A172 (cell line): ENCODE results near the gene CA5A. TPM values are rescaled to one million over a fixed set of nuclear protein-coding genes. Genes with fewer than 3 reads are reported as not detected.

Experiments used
- DNase-seq: peaks from one replicate; pipeline ENCODE4 v3.0.0-alpha.2; 2015; ENCODE audit warnings: low spot score
- total RNA-seq: library from RNA; depleted of rRNA; stranded (reverse); fragments of >200 nt; shearing (Covaris generic); gene quantifications from 2 replicates; pipeline ENCODE4 v1.2.3, GENCODE V29; 2014

The CA5A gene
- total RNA-seq, 1 experiment from 2014 or later = not detected

DNA sequence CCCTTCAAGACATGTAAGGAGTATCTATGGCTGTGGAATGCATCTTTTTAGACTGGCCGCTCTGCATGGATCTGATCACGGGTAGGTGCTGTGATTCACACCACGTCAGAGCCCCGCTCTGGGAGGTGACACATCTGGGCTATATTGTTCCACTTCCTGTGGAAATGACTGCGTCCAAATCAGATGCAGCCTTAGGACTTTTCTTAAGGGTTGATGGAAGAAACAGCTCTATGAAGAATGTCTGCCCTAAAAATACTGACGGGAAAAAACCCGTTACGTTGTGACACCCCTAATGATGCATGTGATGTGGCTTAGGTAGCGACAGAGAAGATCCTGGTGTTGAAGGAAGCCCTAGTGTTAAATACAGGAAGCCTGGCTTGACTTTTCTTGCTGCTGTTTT lies 27.1 kb upstream of the CA5A start:
- DNase-seq = peak; percentile 89

DNA sequence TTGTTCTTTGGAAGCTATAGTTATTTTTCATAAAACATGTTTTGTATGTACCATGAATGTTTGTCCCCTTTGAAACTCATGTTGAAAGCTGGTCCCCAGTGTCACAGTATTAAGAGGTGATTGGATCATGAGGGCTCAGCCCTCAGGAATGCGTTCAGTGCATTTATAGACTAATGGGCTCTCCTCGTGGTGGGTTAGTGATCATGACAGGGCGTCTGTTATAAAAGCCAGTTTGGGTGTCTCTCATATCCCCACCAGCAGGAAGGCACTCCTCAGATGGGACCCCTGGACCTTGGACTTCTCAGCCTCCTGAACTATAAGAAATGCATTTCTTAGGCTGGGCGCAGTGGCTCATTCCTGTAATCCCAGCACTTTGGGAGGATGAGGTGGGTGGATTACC lies 25.3 kb upstream of the CA5A start:
- DNase-seq = no peak

DNA sequence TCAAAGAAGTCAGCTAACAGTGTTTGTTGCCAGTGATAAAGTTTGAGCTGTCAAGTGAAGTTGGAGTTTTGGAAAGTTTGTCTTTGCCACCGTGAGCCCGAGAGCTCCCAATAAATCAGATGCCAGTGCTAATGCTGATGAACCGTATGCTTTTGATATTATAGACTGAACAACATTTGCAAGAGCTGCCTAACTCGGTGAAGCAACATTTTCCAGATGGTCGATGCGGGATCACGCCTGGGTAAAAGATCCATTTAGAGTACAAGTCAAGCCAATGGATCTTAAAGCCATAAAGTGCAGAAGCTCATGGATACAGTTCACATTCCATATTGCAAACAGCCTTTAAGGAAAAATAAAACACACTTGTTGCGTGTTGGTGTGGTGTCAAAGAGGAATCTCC lies 24.5 kb upstream of the CA5A start:
- DNase-seq = no peak

DNA sequence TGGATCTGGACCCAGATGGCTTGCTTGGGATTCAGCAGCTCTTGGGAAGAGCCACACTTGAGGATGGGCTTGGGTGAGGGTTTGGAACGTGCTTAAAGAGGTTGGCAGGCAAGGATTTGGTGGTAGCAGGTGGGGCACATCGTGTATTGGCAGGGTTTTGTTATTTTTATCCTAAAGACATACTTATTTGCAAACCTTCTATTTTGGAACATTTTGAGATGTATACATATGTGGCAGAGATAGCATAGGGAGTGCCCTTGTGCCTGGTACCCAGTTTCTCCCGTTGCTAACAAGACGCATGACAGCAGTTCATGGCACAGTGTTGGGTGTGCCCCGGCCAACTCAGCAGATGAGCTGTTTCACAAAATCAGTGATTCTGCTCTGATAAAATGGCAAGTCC lies 24.0 kb upstream of the CA5A start:
- DNase-seq = no peak

DNA sequence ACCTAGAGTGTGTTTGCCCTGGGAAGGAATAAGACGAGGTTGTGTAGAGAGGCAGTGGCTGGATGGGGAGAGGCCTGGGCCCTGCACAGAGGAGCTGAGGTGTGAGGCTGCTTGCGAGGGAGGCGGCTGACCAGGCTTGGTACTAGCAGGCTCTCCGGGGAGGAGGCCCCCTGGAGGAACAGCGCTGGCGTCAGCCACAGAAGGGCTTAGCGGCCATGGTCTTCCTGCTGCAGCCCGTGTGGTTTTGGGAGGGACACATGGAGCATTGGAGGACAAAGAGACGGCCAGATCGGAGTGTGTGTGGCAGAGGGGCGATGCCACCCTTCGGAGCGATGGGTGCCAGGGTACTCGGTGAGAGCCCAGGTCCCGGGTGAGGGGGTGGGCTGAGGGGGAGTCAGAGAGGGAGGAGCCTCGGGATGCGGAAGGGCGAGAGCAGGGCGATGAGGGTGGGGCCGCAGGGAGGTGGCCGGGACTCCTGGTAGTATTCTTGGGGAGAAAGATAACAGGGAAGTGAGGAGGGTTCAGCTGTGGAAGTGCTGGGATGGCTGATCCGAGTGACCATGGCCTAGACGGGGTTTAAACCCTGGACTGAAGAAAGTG lies 23.2 kb upstream of the CA5A start:
- DNase-seq = no peak

DNA sequence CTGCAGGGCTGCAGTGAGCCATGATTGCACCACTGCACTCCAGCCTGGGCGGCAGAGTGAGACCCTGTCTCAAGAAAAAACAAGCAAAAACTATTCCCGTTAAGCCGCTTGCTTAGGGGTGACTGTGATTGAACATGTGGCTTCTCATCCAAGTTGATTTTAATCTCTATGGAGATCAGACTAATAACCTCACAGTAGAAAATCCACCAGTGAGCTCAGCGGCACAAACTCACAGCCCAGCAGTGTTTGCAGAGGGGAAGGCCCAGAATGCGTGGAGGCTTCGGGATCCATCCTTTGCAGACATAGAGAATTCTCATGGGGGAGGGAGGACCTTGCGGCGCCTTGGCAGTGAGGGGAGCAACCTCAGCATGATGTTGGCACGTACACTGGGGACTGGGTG lies 22.3 kb upstream of the CA5A start:
- no peak for DNase-seq

DNA sequence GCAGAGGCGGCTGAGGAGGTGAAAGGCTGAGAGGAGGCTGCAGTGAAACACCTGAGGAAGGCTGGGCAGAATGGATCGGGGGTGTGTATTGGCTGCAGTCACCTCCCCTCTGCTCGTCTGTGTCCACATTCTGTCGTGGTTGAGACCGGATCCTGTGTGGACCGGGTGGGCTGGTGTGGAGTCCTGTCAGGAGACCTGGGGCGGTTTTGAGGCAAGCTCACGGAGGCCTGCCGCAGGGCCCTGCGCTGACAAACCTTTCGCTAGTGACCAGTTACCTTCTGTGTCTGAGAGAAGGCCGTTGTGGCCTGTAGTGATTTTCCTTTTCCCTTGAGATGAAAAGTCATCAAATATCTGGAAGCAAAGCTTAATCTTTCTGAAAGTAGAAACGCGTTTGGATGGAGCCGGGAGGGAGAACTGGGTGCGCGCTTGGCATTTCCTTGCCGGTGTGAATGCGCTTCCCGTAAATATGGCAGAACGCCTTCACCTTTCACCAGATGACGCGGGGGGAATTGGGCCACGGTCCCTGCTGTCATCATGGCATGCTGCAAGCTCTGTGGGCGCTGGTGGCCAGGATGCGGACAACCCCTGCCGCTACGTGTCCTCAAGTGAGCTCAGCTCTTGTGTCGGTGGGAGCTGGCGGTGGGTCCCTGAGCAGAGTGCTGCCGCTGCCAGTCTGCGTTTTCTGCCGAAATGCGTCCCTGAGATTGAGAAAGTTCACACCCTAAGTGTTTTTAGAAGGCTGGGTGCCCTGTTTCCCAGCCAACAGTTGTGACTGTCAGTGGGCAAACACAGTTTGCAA lies 21.2 kb upstream of the CA5A start:
- no peak for DNase-seq

DNA sequence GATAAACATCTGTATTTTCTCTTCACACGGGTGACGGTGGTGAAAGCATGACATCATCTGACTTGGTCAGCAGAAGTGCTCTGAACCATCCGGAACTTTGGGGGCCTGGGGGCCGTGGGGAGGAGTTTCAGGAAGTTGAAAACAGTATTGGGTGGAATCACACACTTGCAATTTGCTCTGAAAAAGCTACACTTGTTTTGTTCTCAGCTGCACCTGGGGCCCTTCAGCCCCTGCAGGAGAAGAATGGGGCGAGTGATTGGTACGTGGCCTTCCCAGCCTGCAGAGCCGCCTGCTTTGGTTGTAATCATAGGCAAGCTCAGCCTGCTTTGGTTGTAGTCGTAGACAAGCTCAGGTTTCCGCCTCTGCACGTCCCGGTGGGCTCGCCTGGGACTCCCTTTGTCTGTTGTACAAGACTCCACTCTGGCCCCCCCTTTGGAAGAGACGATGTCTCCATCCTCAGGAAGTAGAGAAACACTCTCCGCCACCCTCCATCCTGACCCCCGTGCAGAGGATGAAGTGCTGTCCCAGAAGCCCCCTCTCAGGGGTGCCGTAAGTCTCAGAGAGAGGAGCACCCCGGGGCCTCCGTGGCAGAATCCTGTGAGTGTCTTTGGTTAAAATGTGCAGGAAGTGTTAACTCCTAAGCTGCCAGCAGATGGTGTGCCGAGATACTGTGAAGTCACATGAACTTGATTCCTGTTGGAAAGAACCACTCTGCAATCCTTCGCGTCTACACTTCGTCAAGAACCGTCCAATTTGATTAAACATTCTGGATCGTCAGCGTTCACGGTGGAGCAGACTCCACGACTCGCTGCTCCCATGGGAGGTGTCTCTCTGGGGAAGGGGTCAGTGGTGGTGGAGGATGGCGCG lies 20.3 kb upstream of the CA5A start:
- DNase-seq = no peak

DNA sequence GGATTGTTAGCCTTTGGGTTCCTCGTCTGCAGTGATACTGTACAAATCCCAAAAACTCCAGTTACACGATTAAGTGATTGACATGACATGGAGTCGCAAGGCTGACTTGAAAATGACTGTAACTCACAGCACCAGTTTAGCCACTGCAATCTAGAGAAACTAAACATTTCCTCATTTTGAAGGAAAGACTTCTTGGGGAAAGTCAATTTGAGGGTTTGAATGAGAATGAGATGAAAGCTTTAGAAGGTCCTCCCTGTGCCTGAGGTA lies 19.7 kb upstream of the CA5A start:
- no peak for DNase-seq

DNA sequence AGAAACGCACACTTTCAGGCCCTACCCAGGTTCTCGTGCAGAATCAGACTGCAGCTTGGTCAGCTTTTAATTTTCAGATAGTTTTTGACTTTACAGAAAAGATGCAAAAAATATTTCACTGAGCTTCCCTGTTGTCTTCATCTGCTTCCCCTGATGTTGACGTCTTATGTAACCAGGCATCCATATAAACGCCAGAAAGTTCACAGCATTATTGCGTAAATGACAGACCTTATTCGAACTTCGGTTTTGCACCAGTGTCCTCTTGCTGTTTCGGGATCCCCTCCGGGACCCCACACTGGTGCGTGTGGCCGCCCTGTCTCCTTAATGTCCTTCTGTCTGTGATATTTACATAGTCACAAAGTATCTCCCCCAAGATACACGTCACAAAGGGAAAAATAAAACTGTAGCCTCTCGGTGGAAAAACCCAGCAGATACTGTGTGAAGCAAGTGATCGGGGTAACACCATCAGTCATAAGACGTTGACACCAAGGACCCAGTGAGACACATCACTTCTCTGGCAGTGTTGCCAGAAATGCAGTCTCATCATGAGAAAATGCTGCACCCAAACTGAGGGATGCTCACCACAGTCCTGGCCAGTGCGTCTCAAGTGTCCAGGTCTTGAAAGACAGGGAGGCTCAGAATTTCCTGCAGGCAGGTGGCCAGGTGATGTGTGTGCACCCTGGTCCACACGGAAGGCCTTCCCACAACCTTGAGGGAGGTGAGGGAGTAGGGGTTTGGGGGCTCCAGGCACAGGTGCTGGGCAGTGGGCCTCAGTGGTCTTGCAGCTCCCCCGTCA lies 19.2 kb upstream of the CA5A start:
- no peak for DNase-seq

DNA sequence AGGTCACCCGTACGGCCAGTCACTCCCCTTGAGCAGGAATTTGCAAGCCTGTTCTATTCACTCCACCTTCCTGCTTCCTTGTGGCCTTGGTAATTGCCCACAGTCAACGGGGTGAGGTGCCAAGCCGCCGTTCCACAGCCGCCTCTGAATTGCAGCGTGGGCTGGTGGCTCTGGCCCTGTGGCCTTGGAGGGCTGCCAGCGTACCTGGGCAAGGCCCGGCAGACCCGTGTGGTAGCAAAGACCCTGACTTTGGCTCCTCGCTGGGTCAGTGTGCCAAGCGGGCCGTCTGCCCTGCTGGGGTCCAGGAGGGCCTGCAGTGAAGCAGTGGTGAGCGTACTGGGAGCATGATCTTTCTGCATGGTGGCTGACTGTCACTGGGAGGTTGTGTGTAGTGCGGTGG lies 18.5 kb upstream of the CA5A start:
- DNase-seq = no peak

DNA sequence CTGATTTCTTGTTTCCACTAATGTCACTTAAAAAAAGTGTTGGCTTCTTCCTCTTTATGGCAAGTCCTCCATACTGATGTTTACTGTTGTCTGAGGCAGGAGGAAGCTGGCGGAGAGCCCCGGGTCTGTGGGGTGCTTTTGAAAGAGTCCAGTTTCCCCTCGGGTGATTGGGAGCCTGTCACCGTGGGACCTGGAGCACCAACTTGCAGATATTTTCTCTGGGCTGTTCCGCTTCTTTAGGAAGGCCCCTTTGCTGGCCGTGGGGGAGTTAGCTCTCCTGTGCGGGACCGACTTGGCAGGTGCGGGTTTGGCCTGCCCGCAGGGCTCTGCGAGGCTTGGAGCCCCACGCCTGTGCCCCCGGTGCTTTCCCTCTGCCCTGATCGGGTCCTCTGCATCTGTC lies 18.0 kb upstream of the CA5A start:
- DNase-seq = no peak

DNA sequence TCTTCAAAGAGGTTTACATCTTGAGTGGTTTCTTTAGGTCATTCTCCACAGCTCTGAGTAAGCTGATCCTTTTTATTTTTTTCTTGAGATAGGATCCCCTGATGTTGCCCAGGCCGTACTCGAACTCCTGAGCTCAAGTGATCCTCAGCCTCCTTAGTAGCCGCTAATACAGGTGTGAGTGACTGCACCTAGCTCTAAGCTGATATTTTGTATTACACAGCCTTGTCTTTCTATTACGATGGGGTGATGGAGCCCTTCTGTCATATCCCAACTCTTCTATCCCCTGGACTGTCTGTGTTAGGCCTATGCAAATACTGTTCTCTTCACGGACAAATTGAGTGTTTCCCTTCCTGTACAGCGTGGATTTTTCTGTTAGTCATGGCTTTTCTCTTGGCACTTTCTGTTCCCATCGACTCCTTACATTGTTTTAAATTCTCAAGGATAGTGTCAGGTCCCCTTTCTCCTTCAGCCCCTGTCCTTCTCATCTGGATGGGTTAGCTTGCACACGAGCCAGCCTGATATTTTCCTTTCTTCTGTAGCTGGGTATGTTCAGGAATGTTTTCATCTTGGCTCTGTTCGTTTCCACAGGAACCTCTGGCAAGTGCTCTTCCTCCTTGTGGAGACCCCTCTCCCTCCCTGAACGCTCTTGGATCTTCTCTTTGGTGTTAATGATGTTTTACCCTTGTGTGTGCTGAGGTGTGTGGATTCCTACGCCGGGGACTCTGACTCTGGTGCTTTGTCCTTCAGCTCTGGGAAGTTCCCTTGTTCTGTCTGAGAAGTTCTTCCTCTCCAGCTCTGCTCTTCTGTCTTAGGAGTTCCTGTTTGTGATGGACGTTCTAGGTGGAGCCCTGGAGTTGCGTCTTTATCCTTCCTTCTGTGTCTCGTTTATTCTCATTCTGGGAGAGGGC lies 17.2 kb upstream of the CA5A start:
- no peak for DNase-seq

DNA sequence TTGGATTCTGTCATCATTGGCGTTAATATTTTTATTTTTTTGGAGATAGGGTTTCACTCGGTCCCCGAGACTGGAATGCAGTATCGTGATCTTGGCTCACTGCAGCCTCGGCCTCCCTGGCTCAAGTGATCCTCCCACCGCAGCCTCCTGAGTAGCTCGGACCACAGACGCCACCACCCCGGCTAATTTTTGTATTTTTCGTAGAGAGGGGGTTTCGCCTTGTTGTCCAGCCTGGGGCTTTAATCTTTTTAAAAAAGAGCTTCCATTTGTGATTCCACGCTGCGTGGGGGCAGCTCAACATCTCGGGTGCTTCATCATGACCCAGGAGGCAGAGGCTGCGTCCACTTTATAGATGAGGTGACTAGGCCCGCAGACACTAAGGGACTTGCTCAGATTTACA lies 16.4 kb upstream of the CA5A start:
- no peak for DNase-seq

DNA sequence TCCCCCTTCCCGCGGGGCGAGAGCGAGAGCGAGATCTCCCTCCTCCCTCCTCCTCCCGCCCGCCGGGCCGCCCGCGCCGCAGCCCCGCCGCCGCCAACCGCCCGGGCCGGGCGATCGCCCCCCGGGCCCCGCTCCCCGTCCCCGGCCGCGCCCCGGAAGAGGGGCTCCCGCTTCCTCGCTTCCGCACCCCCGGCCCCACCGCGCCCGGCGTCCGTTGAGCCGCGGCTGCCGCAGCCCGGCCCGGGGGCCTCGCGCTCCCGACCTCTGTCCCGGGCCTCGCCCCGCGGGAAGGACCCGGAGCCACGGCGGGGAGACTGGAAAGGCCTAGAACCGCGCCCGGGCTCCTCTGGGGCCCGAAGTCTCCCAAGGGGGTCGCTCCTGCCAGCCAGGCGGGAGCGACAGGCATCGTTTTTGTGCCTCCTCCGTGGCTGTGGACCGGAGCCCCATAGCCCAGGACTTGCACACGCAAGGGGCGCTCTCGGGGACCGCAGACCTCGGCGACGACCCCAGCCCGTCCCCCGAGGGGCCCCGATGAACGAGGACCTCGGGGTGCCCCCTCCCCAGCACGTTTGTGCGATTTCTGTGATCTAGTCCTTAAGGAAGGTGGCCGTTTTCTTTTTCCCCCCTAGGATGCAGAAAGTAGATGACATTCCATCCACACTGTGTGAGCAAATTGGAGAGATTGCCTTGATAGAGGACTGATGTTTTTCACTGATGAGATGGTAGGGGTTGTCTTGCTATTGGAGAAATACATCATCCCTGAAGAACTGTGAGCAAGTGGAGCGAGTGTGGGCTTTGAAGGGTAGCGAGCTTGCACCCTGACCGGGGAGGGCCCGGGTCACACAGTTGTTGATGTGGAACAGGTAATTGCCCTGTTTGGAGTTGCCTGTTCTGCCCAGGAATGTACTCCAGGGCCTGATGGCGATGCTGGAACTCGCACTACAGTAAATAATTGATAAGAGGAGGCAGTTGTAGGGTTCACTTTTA lies 15.5 kb upstream of the CA5A start:
- DNase-seq = no peak

DNA sequence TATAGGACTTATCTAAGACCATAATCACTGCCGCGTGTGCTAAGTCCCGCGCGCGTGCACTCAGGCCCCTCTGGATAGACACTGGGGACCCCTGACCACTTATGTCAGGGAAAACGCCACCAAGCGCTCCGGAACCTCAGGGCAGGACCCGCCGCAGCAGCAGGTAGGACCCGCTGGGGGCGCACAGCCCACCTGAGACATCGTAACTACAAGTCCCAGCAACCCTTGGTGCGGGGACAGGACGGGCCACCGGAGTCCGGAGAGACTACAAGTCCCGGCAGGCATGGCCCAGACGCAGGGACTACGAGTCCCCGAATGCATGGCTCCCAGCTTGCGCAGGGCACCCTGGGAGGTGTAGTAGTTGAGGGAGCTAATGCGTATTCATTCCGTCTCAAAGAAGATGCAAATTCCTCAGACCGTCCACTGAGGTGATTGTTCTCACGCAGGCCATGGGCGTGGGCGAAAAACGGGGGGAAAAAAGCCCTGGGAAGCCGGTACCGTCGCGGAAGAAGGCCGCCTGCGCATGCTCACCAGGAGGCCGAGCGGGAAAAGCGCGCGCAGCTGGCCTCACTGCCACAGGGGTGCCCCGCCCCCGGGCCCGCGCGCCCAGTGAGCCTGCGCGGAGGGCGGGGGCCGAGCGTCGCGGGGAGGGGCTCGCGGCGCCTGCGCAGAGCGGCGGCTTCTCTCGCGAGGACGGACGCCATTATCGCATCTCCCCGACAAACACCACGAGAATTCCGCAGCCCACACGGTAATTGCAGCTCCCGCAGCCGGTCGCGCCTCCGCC lies 14.6 kb upstream of the CA5A start, which contains the start of gene BANP:
TSS of gene BANP (plus strand) at position 670 of the 787 bp plus-strand sequence. CDS start 23,682 bp downstream, outside the sequence.
- peak; percentile 98 for DNase-seq

DNA sequence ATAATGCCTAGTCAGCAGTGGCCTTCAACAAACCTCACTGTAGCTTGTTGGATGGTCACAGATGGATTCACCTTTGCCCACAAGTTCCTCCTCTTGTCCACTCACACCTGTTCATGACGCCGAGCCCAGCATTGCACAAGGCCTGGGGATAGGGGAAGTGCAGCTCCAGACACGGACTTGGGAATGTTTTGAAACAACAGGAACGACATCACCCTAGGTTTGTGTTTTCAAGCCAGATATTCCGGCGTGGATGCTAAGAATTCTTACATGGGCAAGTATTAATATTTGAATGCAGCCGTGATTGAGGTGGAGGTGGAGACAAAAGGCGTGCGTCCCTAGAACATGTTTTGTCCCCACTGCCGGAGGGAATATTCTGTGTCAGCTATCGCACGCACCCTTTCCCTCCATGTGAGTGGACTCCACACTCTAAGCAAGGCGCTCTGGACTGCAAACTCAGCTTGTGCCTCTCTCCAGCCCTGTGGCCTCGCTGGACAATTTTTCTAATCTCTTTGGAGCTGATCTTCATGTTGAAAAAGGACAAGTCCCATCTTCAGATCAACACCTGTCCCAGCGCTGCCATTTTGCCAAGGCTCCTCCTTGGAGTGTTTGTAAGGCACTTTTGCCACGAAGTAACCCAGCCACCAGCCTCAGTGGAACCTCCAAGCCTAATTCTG lies 12.9 kb upstream of the CA5A start:
- DNase-seq = no peak

DNA sequence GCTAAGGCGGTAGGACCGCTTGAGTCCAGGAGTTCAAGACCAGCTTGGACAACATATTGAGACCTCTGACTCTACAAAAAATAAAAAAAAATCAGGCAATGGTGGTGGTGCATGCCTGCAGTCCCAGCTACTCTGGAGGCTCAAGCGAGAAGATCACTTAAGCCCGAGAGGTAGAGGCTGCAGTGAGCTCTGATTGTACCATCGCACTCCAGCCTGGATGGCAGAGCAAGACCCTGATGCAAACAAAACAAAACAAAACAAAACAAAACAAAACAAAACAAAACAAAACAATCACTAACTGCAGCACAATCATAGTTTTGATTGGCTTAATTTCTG lies 12.4 kb upstream of the CA5A start:
- DNase-seq = no peak
